CD14-positive monocyte (primary cell): ENCODE measurements around the gene L3MBTL4. TPM values are rescaled to one million over a fixed set of nuclear protein-coding genes. Genes with fewer than 3 reads are reported as not detected.

Source experiments
- DNase-seq, 3 donors: peaks; one replicate each; pipeline ENCODE4 v3.0.0-alpha.2; 2011 to 2022
- H2AFZ ChIP-seq: 2 replicates; pipeline ENCODE4 v1.6.0; 2012; ENCODE audit warnings: mild to moderate bottlenecking, low read depth, low read length, inconsistent platforms; ENCODE audit not compliant: insufficient read depth, poor library complexity, severe bottlenecking
- H3K27ac ChIP-seq, 2 donors: 1 replicate in 1 of 2; 2 replicates in 1 of 2; pipeline ENCODE4 v1.5.1; 2012 to 2013; ENCODE audit warnings: low read length in 2 of 2, control low read depth in 1 of 2, inconsistent platforms in 1 of 2, low read depth in 1 of 2, mild to moderate bottlenecking in 1 of 2
- H3K27me3 ChIP-seq, 2 donors: one replicate each; pipeline versions ENCODE4 v1.6.0 to v1.6.1; 2011 to 2013; ENCODE audit warnings: low read length in 2 of 2; ENCODE audit not compliant: control insufficient read depth in 2 of 2, insufficient read depth in 2 of 2
- H3K36me3 ChIP-seq, 2 donors: replicated peaks in 1 of 2; 1 replicate in 1 of 2; 2 replicates in 1 of 2; pipeline versions ENCODE4 v1.5.1 to v1.6.1; 2012 to 2013; ENCODE audit warnings: low read length in 2 of 2, control low read depth in 1 of 2, inconsistent platforms in 1 of 2, mild to moderate bottlenecking in 1 of 2; ENCODE audit not compliant: insufficient read depth in 2 of 2, control insufficient read depth in 1 of 2
- H3K4me1 ChIP-seq, 2 donors: 1 replicate in 1 of 2; 2 replicates in 1 of 2; pipeline versions ENCODE4 v1.5.1 to v1.6.1; 2012 to 2013; ENCODE audit warnings: low read length in 2 of 2, control low read depth in 1 of 2, inconsistent platforms in 1 of 2, mild to moderate bottlenecking in 1 of 2, moderate library complexity in 1 of 2; ENCODE audit not compliant: insufficient read depth in 2 of 2, control insufficient read depth in 1 of 2
- H3K4me2 ChIP-seq: replicated peaks from 2 replicates; pipeline ENCODE3; 2012; ENCODE audit warnings: low read length, moderate library complexity, mild to moderate bottlenecking; ENCODE audit not compliant: poor library complexity, severe bottlenecking; ENCODE audit errors: extremely low read depth
- H3K4me3 ChIP-seq, 3 experiments: fragments of 200-600 bp in 1 of 3; sonication (generic) in 1 of 3; replicated peaks in 1 of 3; 1 replicate in 2 of 3; 2 replicates in 1 of 3; pipeline ENCODE4 v1.5.1; 2011 to 2013; ENCODE audit warnings: low read length in 3 of 3, mild to moderate bottlenecking in 3 of 3, control low read depth in 2 of 3, low read depth in 2 of 3, inconsistent platforms in 1 of 3, moderate library complexity in 1 of 3
- H3K79me2 ChIP-seq: 2 replicates; pipeline ENCODE4 v1.6.0; 2012; ENCODE audit warnings: mild to moderate bottlenecking, control low read depth, inconsistent platforms, low read length, moderate library complexity; ENCODE audit not compliant: insufficient read depth
- H3K9ac ChIP-seq: 2 replicates; pipeline ENCODE4 v1.6.0; 2017; ENCODE audit warnings: low read length, mild to moderate bottlenecking; ENCODE audit not compliant: insufficient read depth, poor library complexity, severe bottlenecking
- H3K9me3 ChIP-seq, 2 donors: replicated peaks in 1 of 2; 1 replicate in 1 of 2; 2 replicates in 1 of 2; pipeline versions ENCODE4 v1.5.1 to v1.6.1; 2012 to 2013; ENCODE audit warnings: low read length in 2 of 2, control low read depth in 1 of 2; ENCODE audit not compliant: control insufficient read depth in 1 of 2, insufficient read depth in 1 of 2
- H4K20me1 ChIP-seq: 2 replicates; pipeline ENCODE4 v1.6.0; 2012; ENCODE audit warnings: mild to moderate bottlenecking, low read length, control low read depth, moderate library complexity; ENCODE audit not compliant: insufficient read depth
- H3K27ac Mint-ChIP-seq, 7 donors: one replicate each; pipeline ENCODE4 v1.8.0; 2020; ENCODE audit warnings: mild to moderate bottlenecking in 7 of 7, mixed read lengths in 7 of 7, moderate library complexity in 6 of 7, inconsistent platforms in 2 of 7
- H3K27me3 Mint-ChIP-seq, 3 donors: one replicate each; pipeline ENCODE4 v1.8.0; 2021 to 2022; ENCODE audit warnings: low read depth in 3 of 3, mild to moderate bottlenecking in 3 of 3, mixed read lengths in 3 of 3, moderate library complexity in 3 of 3, inconsistent platforms in 1 of 3
- H3K36me3 Mint-ChIP-seq, 2 donors: one replicate each; pipeline ENCODE4 v1.8.0; 2020; ENCODE audit warnings: mixed read lengths in 2 of 2, inconsistent platforms in 1 of 2, mild to moderate bottlenecking in 1 of 2
- H3K4me1 Mint-ChIP-seq: one replicate; pipeline ENCODE4 v1.8.0; 2020; ENCODE audit warnings: mild to moderate bottlenecking, mixed read lengths
- H3K4me3 Mint-ChIP-seq, 2 donors: one replicate each; pipeline ENCODE4 v1.8.0; 2020; ENCODE audit warnings: mild to moderate bottlenecking in 2 of 2, mixed read lengths in 2 of 2, moderate library complexity in 1 of 2
- H3K9me3 Mint-ChIP-seq, 7 donors: one replicate each; pipeline ENCODE4 v1.8.0; 2020 to 2022; ENCODE audit warnings: mixed read lengths in 7 of 7, mild to moderate bottlenecking in 6 of 7, moderate library complexity in 6 of 7, inconsistent platforms in 2 of 7
- WGBS: methylation state at CpG from one replicate; pipeline ENCODE4 v1.1.5; 2013; ENCODE audit warnings: missing lambda C conversion rate; ENCODE audit not compliant: insufficient coverage; 5-methylcytosine and 5-hydroxymethylcytosine counted together
- intact Hi-C, 2 donors: fragments of 100-400 bp; cut with micrococcal nuclease; formaldehyde crosslinking; loops; one replicate each; pipeline versions ENCODE4 v1.15.0 to v1.15.1; 2023
- polyA plus RNA-seq, 3 donors: library from polyadenylated mRNA; depleted of rRNA in 1 of 3; unstranded in 2 of 3; stranded (reverse) in 1 of 3; fragments of 300-500 nt in 2 of 3; fragments of >200 nt in 1 of 3; fragmentation: Illumina TruSeq in 2 of 3; gene quantifications; 1 replicate in 2 of 3; 2 replicates in 1 of 3; pipeline ENCODE4 v1.2.3, GENCODE V29; 2012 to 2021
- TF ChIP-seq, protein P1 (sequence below): fragments of 200-600 bp; IDR thresholded peaks from one replicate; pipeline ENCODE4 v1.8.0; 2022; ENCODE audit warnings: antibody characterized with exemption, mild to moderate bottlenecking

The L3MBTL4 gene
- polyA plus RNA-seq, 3 donors: 0.55 to 1.2 (median 0.72) TPM

DNA sequence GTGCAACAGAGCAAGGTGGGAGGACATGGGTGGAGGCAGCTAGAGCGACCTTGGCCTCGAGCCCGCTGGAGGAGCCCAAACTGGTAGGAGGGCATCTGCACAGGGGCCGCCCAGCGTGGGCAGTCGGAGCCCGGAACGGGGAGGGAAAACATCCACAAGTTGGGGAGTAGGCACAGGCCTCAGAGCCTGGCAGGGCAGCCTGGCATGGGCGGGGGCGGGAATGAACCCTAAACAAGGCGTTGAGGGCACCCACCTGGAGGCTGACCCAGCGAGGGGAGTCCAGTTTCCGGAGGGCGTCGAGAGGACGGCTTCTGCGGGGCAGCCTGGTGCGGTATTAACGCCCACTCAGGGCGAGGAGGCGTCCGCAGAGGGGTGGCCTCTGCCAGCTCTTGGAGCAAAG is 129.9 kb downstream of the L3MBTL4 start:
- intact Hi-C loops: no loop called here
- DNase-seq: no peak
- no peaks in the 10 kb centered on the region for H3K4me1 ChIP-seq
- H3K27me3 ChIP-seq: no peaks in the 10 kb centered on the region
- H3K9ac ChIP-seq: no peak overlapping the region
- H3K4me2 ChIP-seq: no peak overlapping the region
- H3K79me2 ChIP-seq: no peaks in the 10 kb centered on the region
- H2AFZ ChIP-seq: no peak overlapping the region
- no peaks in the 10 kb centered on the region for H3K27me3 Mint-ChIP-seq
- TF ChIP-seq, protein P1, sequence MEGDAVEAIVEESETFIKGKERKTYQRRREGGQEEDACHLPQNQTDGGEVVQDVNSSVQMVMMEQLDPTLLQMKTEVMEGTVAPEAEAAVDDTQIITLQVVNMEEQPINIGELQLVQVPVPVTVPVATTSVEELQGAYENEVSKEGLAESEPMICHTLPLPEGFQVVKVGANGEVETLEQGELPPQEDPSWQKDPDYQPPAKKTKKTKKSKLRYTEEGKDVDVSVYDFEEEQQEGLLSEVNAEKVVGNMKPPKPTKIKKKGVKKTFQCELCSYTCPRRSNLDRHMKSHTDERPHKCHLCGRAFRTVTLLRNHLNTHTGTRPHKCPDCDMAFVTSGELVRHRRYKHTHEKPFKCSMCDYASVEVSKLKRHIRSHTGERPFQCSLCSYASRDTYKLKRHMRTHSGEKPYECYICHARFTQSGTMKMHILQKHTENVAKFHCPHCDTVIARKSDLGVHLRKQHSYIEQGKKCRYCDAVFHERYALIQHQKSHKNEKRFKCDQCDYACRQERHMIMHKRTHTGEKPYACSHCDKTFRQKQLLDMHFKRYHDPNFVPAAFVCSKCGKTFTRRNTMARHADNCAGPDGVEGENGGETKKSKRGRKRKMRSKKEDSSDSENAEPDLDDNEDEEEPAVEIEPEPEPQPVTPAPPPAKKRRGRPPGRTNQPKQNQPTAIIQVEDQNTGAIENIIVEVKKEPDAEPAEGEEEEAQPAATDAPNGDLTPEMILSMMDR: no peak
- H3K27ac ChIP-seq: no peak overlapping the region
- no peaks in the 10 kb centered on the region for H3K4me1 Mint-ChIP-seq
- H3K9me3 ChIP-seq: no peaks in the 10 kb centered on the region
- H4K20me1 ChIP-seq: no peaks in the 10 kb centered on the region
- H3K4me3 ChIP-seq: no peak overlapping the region
- WGBS: 98% methylated on average over 22 of the region's 22 CpGs
- H3K36me3 Mint-ChIP-seq: no peaks in the 10 kb centered on the region
- H3K36me3 ChIP-seq: no peaks in the 10 kb centered on the region
- H3K4me3 Mint-ChIP-seq: no peak overlapping the region
- H3K9me3 Mint-ChIP-seq: no peaks in the 10 kb centered on the region
- H3K27ac Mint-ChIP-seq: no peak overlapping the region

DNA sequence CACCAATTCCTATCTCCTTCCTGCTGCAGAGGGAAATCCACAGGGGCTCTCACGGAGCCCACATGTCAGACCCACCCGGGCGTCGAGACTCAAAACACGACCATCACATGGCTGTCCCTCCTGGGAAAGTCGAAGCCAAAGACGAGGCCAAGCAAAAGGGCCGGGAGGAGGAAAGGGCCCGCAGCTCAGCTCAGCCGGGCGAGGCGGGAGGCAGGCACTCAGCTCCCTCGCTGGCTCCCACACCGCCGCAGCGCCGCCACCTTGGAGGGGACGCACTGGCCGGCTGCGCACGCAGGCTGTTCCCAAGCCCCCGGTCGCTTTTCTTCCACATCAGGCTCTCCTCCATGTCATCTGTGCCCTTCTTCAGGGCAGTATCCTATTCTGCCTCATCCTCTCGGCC is 130.4 kb downstream of the L3MBTL4 start:
- Histone ChIP-seq H3K27ac (no peak overlapping the region), H3K4me3 (no peak overlapping the region), H3K36me3 (no peaks in the 10 kb centered on the region), H3K9ac (no peak overlapping the region), H2AFZ (no peak overlapping the region), H3K4me2 (no peak overlapping the region), H3K9me3 (no peaks in the 10 kb centered on the region), H4K20me1 (no peaks in the 10 kb centered on the region), H3K4me1 (no peaks in the 10 kb centered on the region), H3K79me2 (no peaks in the 10 kb centered on the region), H3K27me3 (no peaks in the 10 kb centered on the region)
- intact Hi-C loops: no loop called here
- no peak for DNase-seq
- H3K4me3 Mint-ChIP-seq: no peak overlapping the region
- H3K9me3 Mint-ChIP-seq: no peaks in the 10 kb centered on the region
- TF ChIP-seq, protein P1: no peak
- no peak overlapping the region for H3K27ac Mint-ChIP-seq
- no peaks in the 10 kb centered on the region for H3K27me3 Mint-ChIP-seq
- H3K36me3 Mint-ChIP-seq: no peaks in the 10 kb centered on the region
- WGBS: 97% methylated on average over 23 of the region's 24 CpGs
- no peaks in the 10 kb centered on the region for H3K4me1 Mint-ChIP-seq
